Osteocyte (in vitro differentiated cells): Measurements from ENCODE around the gene JOSD2. TPM values are rescaled to one million over a fixed set of nuclear protein-coding genes. Genes with fewer than 3 reads are reported as not detected.

Source experiments
- DNase-seq: peaks from one replicate; pipeline ENCODE4 v3.0.0; 2021; ENCODE audit warnings: mixed read lengths; ENCODE audit not compliant: unreplicated experiment; ENCODE audit errors: extremely low spot score
- H3K27ac Mint-ChIP-seq: one replicate; pipeline ENCODE4 v1.8.0; 2021; ENCODE audit warnings: mild to moderate bottlenecking, mixed read lengths; ENCODE audit not compliant: unreplicated experiment
- H3K27me3 Mint-ChIP-seq: one replicate; pipeline ENCODE4 v1.8.0; 2021; ENCODE audit warnings: mixed read lengths; ENCODE audit not compliant: unreplicated experiment
- H3K36me3 Mint-ChIP-seq: one replicate; pipeline ENCODE4 v1.8.0; 2021; ENCODE audit warnings: mixed read lengths; ENCODE audit not compliant: unreplicated experiment
- H3K4me1 Mint-ChIP-seq: one replicate; pipeline ENCODE4 v1.8.0; 2021; ENCODE audit warnings: mixed read lengths; ENCODE audit not compliant: unreplicated experiment
- H3K4me3 Mint-ChIP-seq: one replicate; pipeline ENCODE4 v1.8.0; 2021; ENCODE audit warnings: mild to moderate bottlenecking, moderate library complexity, mixed read lengths; ENCODE audit not compliant: unreplicated experiment
- H3K9me3 Mint-ChIP-seq: one replicate; pipeline ENCODE4 v1.8.0; 2021; ENCODE audit warnings: mixed read lengths; ENCODE audit not compliant: unreplicated experiment
- CTCF ChIP-seq: fragments of 200-600 bp; sonication (generic); IDR thresholded peaks from 2 replicates; pipeline ENCODE4 v1.5.0; 2021; ENCODE audit warnings: antibody characterized with exemption, mild to moderate bottlenecking, moderate library complexity
- total RNA-seq: library from RNA; stranded (reverse); gene quantifications from 2 replicates; pipeline ENCODE4 v1.2.1, GENCODE V29; 2021

Gene JOSD2
- total RNA-seq, 1 donor from 2014 or later: 43.7 TPM

- no peaks in the 10 kb centered on the region for H3K9me3 Mint-ChIP-seq
- DNase-seq: no peak
- no peak overlapping the region for H3K4me3 Mint-ChIP-seq
- H3K27ac Mint-ChIP-seq: no peak overlapping the region
- H3K36me3 Mint-ChIP-seq: no peaks in the 10 kb centered on the region
- no peak for TF ChIP-seq CTCF
- H3K4me1 Mint-ChIP-seq: no peaks in the 10 kb centered on the region
- peaks cover 13% of the 10 kb centered on the region for H3K27me3 Mint-ChIP-seq
Observed at GRCh38 chr19:50498219-50499056, 12.6 kb downstream of the JOSD2 start.

- TF ChIP-seq CTCF: no peak
- Mint-ChIP-seq H3K4me1 (no peaks in the 10 kb centered on the region), H3K27me3 (peaks cover 16% of the 10 kb centered on the region), H3K27ac (no peak overlapping the region), H3K9me3 (no peaks in the 10 kb centered on the region), H3K36me3 (no peaks in the 10 kb centered on the region), H3K4me3 (no peak overlapping the region)
- DNase-seq: no peak
Observed at GRCh38 chr19:50497022-50497405, 14.0 kb downstream of the JOSD2 start.

GRCh38 chr19:50496189-50497021 is 14.6 kb downstream of the JOSD2 start:
- Mint-ChIP-seq H3K36me3 (no peaks in the 10 kb centered on the region), H3K27me3 (peaks cover 22% of the 10 kb centered on the region), H3K4me3 (no peak overlapping the region), H3K4me1 (peaks cover 5% of the 10 kb centered on the region), H3K27ac (no peak overlapping the region), H3K9me3 (no peaks in the 10 kb centered on the region)
- no peak for TF ChIP-seq CTCF
- DNase-seq: no peak

- no peak overlapping the region for H3K27ac Mint-ChIP-seq
- no peak for TF ChIP-seq CTCF
- no peaks in the 10 kb centered on the region for H3K36me3 Mint-ChIP-seq
- H3K4me3 Mint-ChIP-seq: no peak overlapping the region
- H3K9me3 Mint-ChIP-seq: no peaks in the 10 kb centered on the region
- DNase-seq: no peak
- H3K27me3 Mint-ChIP-seq: peaks cover 29% of the 10 kb centered on the region
- peaks cover 5% of the 10 kb centered on the region for H3K4me1 Mint-ChIP-seq
Observed at GRCh38 chr19:50495020-50495531, 15.9 kb downstream of the JOSD2 start.
